MM.1S (cell line): ENCODE measurements around the gene FBXO22.

Source experiments
- EZH2phosphoT487 ChIP-seq: fragments of 300-600 bp; sonication (generic); IDR thresholded peaks from 2 replicates; pipeline ENCODE4 v1.6.1; 2018; ENCODE audit warnings: antibody characterized with exemption, low read length
- TF ChIP-seq, protein P1 (sequence below): fragments of 300-600 bp; sonication (generic); IDR thresholded peaks from 2 replicates; pipeline ENCODE4 v1.5.1; 2016; ENCODE audit warnings: antibody characterized with exemption, low read length, mixed read lengths

DNA sequence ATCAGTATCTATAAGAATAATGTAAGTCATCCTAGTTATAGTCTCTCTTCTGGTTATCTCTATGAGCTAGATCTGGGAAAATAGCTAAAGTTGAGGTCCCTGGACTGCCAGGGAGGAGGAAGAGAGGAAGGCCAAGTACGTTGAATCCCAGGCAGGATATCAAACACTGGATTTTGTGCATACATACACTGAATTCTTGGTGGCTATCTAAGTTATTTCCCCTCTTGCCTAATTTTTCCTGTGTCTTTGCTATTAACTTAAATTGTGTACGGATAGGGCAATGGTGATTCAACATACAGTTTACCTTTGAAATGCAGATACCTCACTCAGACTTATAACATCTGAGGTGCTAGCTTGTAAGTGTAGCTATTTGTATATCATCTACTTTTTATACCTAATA, 27.2 kb downstream of the FBXO22 start:
- TF ChIP-seq, protein P1, sequence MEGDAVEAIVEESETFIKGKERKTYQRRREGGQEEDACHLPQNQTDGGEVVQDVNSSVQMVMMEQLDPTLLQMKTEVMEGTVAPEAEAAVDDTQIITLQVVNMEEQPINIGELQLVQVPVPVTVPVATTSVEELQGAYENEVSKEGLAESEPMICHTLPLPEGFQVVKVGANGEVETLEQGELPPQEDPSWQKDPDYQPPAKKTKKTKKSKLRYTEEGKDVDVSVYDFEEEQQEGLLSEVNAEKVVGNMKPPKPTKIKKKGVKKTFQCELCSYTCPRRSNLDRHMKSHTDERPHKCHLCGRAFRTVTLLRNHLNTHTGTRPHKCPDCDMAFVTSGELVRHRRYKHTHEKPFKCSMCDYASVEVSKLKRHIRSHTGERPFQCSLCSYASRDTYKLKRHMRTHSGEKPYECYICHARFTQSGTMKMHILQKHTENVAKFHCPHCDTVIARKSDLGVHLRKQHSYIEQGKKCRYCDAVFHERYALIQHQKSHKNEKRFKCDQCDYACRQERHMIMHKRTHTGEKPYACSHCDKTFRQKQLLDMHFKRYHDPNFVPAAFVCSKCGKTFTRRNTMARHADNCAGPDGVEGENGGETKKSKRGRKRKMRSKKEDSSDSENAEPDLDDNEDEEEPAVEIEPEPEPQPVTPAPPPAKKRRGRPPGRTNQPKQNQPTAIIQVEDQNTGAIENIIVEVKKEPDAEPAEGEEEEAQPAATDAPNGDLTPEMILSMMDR, result no peak
- TF ChIP-seq EZH2phosphoT487, result no peak
